Measurements from ENCODE around the gene LRRC8B.

LRRC8B gene

DNA sequence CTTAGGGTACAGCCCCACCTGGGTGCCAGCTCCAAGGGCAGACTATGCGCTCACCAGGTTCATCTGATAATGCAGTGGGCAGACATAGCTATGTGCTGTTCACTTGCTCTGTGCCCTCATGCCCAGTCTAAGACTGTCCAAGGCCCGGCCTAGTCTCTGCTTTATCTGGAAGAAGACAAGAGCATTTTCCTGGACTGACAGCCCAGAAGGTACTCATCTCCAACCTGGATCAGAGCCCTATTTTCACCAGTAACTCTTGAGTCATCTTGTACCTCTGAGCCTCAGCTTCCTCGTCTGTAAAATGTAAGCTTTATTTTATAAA lies 79.7 kb downstream of the LRRC8B start:
- H3K27ac ChIP-seq (ENCODE audit: low read length): no peak overlapping the region
- no peaks in the 10 kb centered on the region for H3K4me1 ChIP-seq (ENCODE audit: control insufficient read depth in 1 of 2, insufficient read depth in 2 of 2, low read length in 2 of 2)
- H3K4me3 ChIP-seq (ENCODE audit: low read depth in 1 of 2, low read length in 2 of 2): no peak overlapping the region
- H3K36me3 ChIP-seq (ENCODE audit: control insufficient read depth in 1 of 2, insufficient read depth in 2 of 2, low read length in 2 of 2): no peaks in the 10 kb centered on the region
- no peaks in the 10 kb centered on the region for H3K9me3 ChIP-seq (ENCODE audit: control insufficient read depth in 1 of 2, low read length in 2 of 2)
- no peaks in the 10 kb centered on the region for H3K27me3 ChIP-seq (ENCODE audit: low read depth, low read length)

DNA sequence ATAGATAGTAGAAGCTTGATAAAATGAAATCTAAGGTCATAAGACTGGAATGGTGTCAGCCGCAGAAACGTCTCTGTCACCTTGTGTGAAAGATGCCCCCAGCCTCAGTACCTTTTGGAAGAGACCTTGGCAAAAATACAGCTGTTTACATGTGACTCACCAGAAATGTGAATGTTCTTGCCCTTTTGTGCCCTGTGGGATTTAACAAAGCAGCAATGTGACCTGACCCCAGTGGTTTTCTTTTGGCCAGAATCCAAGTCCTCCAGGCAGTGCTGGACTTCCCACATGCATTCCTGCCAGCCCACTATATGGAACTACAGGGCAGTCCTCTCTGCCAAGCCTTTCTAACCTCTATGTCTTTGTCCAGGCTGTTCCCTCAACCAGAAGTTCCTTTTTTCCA lies 81.1 kb downstream of the LRRC8B start:
- H3K9me3 ChIP-seq (ENCODE audit: control insufficient read depth in 1 of 2, low read length in 2 of 2): no peaks in the 10 kb centered on the region
- no peaks in the 10 kb centered on the region for H3K27me3 ChIP-seq (ENCODE audit: low read depth, low read length)
- H3K27ac ChIP-seq (ENCODE audit: low read length): no peak overlapping the region
- H3K36me3 ChIP-seq (ENCODE audit: control insufficient read depth in 1 of 2, insufficient read depth in 2 of 2, low read length in 2 of 2): no peaks in the 10 kb centered on the region
- no peak overlapping the region for H3K4me3 ChIP-seq (ENCODE audit: low read depth in 1 of 2, low read length in 2 of 2)
- no peaks in the 10 kb centered on the region for H3K4me1 ChIP-seq (ENCODE audit: control insufficient read depth in 1 of 2, insufficient read depth in 2 of 2, low read length in 2 of 2)

DNA sequence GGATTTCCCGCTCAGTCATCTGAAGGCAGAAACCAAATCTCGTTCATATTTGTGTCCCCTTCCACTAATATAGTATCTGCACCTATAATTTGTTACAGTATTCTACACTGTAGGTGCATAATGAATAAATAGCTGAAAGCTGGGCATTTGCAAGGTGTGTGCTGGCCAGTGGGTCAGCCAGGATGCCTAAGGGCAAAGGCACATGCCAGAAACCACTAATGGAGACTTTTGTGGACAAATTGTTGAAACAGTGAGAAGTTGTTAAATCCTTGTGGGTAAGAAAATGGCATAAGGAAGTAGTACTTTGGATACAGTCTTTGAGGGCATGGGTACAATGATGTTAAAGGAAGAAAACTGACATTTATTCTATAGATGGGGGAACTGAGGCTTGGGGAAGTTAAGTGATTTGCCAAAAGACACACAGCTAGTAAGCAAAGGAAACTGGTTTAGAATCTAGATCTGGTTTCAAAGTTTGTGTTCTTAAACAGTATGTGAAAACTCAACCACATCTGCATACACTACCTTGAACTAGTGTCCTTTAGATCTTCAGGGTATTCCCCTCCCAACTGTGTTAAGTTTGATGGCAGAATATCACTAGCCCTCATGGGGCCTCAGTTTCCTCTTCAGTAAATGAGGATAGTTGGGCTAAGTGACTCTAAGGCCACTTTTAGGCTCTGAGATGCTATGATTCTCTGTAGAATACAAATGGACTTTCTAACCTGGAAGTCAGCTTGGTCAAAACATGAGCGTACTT lies 81.8 kb downstream of the LRRC8B start:
- Histone ChIP-seq H3K27me3 (ENCODE audit: low read depth, low read length) (no peaks in the 10 kb centered on the region), H3K27ac (ENCODE audit: low read length) (no peak overlapping the region), H3K4me1 (ENCODE audit: control insufficient read depth in 1 of 2, insufficient read depth in 2 of 2, low read length in 2 of 2) (no peaks in the 10 kb centered on the region), H3K4me3 (ENCODE audit: low read depth in 1 of 2, low read length in 2 of 2) (no peak overlapping the region), H3K9me3 (ENCODE audit: control insufficient read depth in 1 of 2, low read length in 2 of 2) (no peaks in the 10 kb centered on the region), H3K36me3 (ENCODE audit: control insufficient read depth in 1 of 2, insufficient read depth in 2 of 2, low read length in 2 of 2) (no peaks in the 10 kb centered on the region)

DNA sequence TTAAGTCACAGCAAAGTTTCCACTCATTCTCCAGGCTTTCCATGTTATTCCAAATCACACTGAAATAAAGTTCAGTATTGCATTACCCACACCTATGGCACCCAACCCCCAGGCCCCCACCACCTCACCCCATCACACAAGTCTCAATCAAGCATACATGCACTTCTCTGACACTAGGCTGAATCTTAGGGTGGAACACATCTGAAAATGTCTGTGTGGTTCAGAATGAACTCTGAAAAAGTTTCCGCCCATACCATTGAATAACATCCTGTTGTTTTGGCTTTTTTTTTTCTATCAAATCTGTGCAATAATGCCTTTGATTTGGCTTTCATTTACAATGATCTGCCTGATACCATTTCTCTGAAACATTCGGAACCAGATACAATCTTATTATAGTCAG lies 82.5 kb downstream of the LRRC8B start:
- H3K27ac ChIP-seq (ENCODE audit: low read length): no peak overlapping the region
- H3K27me3 ChIP-seq (ENCODE audit: low read depth, low read length): no peaks in the 10 kb centered on the region
- H3K4me1 ChIP-seq (ENCODE audit: control insufficient read depth in 1 of 2, insufficient read depth in 2 of 2, low read length in 2 of 2): no peaks in the 10 kb centered on the region
- no peaks in the 10 kb centered on the region for H3K9me3 ChIP-seq (ENCODE audit: control insufficient read depth in 1 of 2, low read length in 2 of 2)
- H3K4me3 ChIP-seq (ENCODE audit: low read depth in 1 of 2, low read length in 2 of 2): no peak overlapping the region
- H3K36me3 ChIP-seq (ENCODE audit: control insufficient read depth in 1 of 2, insufficient read depth in 2 of 2, low read length in 2 of 2): no peaks in the 10 kb centered on the region

DNA sequence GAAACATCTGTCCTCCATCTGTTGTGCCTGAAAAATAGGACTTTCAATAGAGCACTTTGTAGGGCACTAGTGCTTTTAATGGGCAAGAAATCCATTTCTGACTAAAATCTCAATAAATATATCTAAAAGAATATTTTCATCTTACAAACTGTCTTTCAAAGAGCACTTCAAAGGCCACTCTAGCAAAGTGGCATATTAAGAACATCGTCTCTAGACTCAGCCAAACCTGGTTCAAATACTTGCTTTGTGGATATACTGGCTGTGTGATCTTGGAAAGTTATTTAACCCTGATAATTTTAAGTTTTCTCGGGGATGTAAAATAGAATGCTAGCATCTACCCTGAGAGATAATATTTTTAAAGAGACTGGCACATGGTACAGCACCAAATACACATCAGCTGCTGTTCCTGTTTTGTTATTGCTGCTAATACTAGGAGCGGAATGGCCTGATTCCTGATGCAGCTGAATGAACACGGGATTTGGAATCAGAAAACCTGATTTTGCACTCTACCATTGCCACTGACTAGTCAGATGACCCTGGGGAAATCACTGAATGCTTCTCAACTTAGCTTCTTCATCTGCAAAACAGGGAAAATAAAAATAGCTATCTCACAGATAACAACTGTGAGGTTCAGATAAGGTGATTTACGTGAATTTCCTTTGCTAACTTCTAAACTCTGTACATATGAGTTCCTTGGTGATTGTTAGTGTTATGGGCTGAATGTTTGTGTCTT lies 83.1 kb downstream of the LRRC8B start:
- no peak overlapping the region for H3K27ac ChIP-seq (ENCODE audit: low read length)

DNA sequence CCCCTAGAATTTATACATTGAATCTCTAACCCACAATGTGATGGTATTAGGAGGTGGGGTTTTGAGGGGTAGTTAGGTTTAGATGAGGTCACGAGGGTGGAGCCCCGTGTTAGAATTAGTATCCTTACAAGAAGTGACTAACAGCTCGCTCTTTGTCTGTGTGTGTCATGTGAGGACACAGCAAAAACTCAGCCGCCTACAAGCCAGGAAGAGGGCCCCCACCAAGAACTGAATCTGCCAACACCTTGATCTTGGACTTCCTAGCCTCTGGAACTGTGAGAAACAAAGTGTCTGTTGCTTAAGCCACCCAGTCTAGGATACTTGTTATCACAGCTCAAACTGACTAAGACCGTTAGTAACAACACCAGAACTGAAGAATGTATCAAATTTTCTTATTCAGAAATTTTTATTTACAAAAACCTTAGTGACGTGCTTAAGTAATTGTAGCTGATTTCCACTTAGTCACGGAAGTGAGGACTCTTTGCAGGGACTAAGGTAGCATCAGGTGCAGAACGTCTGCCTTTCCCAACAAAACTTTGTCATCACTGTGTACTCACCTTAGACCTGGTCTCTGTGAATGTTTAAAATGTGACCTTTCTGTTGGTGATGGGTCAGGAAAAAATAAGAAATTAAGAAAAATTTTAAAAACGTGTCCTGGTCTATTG lies 83.8 kb downstream of the LRRC8B start:
- Histone ChIP-seq H3K36me3 (ENCODE audit: control insufficient read depth in 1 of 2, insufficient read depth in 2 of 2, low read length in 2 of 2) (no peaks in the 10 kb centered on the region), H3K4me1 (ENCODE audit: control insufficient read depth in 1 of 2, insufficient read depth in 2 of 2, low read length in 2 of 2) (no peaks in the 10 kb centered on the region), H3K27ac (ENCODE audit: low read length) (no peak overlapping the region), H3K9me3 (ENCODE audit: control insufficient read depth in 1 of 2, low read length in 2 of 2) (no peaks in the 10 kb centered on the region), H3K27me3 (ENCODE audit: low read depth, low read length) (no peaks in the 10 kb centered on the region), H3K4me3 (ENCODE audit: low read depth in 1 of 2, low read length in 2 of 2) (no peak overlapping the region)

More for the DNA sequence above, 83.1 kb downstream of the LRRC8B start:
- Histone ChIP-seq H3K4me3 (ENCODE audit: low read depth in 1 of 2, low read length in 2 of 2) (no peak overlapping the region), H3K36me3 (ENCODE audit: control insufficient read depth in 1 of 2, insufficient read depth in 2 of 2, low read length in 2 of 2) (no peaks in the 10 kb centered on the region), H3K9me3 (ENCODE audit: control insufficient read depth in 1 of 2, low read length in 2 of 2) (no peaks in the 10 kb centered on the region), H3K4me1 (ENCODE audit: control insufficient read depth in 1 of 2, insufficient read depth in 2 of 2, low read length in 2 of 2) (no peaks in the 10 kb centered on the region), H3K27me3 (ENCODE audit: low read depth, low read length) (no peaks in the 10 kb centered on the region)

DNA sequence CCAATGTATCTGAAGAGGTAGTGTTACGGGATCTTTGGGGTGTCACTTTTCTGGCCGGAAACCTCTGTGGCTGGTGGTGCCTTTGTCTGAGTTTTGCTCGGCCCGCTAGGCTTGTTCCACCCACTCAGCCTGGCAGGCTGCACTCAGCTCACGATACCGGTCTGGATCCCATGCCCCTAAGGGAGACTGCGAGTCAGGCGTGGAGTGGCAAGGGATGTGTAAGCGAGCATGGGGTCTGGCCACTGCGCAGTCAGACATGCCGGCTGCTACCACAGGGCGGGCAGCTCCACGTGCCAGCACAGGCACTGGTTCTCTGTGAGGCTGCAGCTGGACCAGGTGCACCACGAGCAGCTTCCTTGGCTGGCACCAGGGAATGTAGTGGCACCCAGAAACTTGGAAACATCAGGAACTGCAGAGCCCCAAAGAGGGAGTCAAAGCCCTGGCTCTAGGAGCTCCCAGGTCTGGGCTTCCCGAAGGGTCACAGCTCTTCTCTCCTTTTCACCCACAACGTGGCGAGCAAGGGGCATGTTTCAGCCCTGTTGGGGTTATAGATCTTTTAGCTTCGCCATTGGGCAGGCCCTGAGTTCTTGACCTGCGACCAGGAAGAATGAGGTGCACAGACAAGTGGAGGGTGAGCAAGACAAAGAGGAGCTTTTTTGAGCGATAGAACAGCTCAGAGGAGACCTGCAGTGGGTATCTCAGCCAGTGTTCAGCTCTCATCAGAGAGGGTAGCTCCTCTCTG lies 84.5 kb downstream of the LRRC8B start:
- Histone ChIP-seq H3K9me3 (ENCODE audit: control insufficient read depth in 1 of 2, low read length in 2 of 2) (no peaks in the 10 kb centered on the region), H3K36me3 (ENCODE audit: control insufficient read depth in 1 of 2, insufficient read depth in 2 of 2, low read length in 2 of 2) (no peaks in the 10 kb centered on the region), H3K27me3 (ENCODE audit: low read depth, low read length) (no peaks in the 10 kb centered on the region), H3K4me1 (ENCODE audit: control insufficient read depth in 1 of 2, insufficient read depth in 2 of 2, low read length in 2 of 2) (no peaks in the 10 kb centered on the region), H3K4me3 (ENCODE audit: low read depth in 1 of 2, low read length in 2 of 2) (no peak overlapping the region), H3K27ac (ENCODE audit: low read length) (no peak overlapping the region)

DNA sequence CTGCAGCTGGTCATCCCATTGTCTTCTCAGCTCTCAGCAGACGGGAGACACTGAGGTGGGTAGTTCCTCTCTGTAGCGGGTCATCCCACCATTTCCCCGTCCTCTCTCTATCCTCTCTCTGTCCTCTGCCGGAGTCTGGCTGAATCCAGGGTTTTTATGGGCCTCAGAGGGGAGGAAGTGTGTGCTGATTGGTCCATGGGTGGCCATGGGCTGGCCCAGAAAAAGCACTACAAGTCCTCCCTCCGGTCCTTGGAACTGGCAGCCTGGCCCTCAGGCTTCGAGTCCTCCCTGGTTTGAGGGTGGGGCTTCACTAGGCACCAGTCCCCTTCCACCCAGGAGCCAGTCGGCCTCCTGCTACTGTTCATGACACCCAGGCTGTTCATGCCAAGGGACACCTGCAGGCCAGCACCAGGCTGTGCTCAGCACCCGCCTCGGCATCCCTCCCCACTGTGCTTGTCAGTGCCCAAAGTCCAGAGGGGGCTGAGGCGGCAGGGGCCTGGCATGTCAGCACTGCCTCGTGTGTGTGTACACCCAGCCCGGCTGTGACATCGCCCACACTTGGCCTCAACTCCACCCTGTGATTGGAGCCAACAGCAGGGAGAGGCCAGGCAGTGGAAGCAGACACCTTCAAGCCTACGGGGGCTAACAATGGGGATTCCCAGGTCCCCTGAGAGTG lies 85.3 kb downstream of the LRRC8B start:
- no peak overlapping the region for H3K27ac ChIP-seq (ENCODE audit: low read length)
- no peaks in the 10 kb centered on the region for H3K36me3 ChIP-seq (ENCODE audit: control insufficient read depth in 1 of 2, insufficient read depth in 2 of 2, low read length in 2 of 2)
- no peaks in the 10 kb centered on the region for H3K4me1 ChIP-seq (ENCODE audit: control insufficient read depth in 1 of 2, insufficient read depth in 2 of 2, low read length in 2 of 2)
- H3K4me3 ChIP-seq (ENCODE audit: low read depth in 1 of 2, low read length in 2 of 2): no peak overlapping the region
- H3K27me3 ChIP-seq (ENCODE audit: low read depth, low read length): no peaks in the 10 kb centered on the region
- H3K9me3 ChIP-seq (ENCODE audit: control insufficient read depth in 1 of 2, low read length in 2 of 2): no peaks in the 10 kb centered on the region

DNA sequence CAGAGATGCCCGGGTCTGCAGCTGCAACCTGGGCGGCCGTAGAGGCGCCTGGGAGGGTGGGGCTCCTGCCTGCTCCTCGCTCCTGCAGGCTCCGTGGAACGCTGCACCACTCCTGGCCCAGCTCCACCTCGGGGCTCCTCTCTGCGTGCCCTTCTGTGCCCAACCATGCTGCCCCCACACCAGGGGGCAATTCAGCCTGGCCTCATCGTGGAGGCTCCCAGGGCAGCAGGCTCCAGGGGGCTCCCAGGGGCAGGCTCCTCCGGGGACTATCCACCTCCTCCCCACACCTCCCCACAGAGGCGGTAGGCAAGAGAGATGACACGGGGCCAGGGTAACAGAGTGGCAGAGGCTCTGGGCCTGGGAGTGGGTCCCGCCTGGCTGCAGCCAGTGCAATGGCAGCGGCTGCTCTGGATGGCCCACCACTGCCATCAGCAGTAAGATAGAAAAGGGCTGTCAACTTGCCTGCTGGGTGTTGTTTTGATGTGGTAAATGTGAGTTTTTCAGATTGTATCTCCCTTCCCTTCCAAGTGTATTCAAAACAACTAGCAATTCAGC lies 85.9 kb downstream of the LRRC8B start:
- Histone ChIP-seq H3K27ac (ENCODE audit: low read length) (no peak overlapping the region), H3K9me3 (ENCODE audit: control insufficient read depth in 1 of 2, low read length in 2 of 2) (no peaks in the 10 kb centered on the region), H3K4me3 (ENCODE audit: low read depth in 1 of 2, low read length in 2 of 2) (no peak overlapping the region), H3K4me1 (ENCODE audit: control insufficient read depth in 1 of 2, insufficient read depth in 2 of 2, low read length in 2 of 2) (no peaks in the 10 kb centered on the region), H3K36me3 (ENCODE audit: control insufficient read depth in 1 of 2, insufficient read depth in 2 of 2, low read length in 2 of 2) (no peaks in the 10 kb centered on the region), H3K27me3 (ENCODE audit: low read depth, low read length) (no peaks in the 10 kb centered on the region)

DNA sequence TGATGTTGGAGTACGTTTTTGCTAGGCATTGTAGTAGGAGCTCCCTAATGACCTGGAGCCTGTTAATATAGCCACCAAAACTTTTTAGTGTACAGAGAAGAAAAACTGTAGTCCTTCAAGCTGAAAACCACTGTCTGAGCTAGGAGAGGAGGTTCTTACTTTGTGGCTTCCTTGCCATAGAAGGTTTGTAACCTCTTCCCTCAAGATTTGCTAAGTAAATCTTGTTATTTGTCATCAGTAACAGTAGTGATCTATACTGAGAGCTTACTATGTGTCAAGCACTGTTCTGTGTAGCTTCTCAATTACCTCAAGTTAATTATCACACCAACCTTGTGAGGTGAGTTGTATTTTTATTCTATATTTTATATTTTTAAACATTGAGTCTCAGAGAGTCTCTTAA lies 87.1 kb downstream of the LRRC8B start:
- H3K4me1 ChIP-seq (ENCODE audit: control insufficient read depth in 1 of 2, insufficient read depth in 2 of 2, low read length in 2 of 2): no peaks in the 10 kb centered on the region
- H3K36me3 ChIP-seq (ENCODE audit: control insufficient read depth in 1 of 2, insufficient read depth in 2 of 2, low read length in 2 of 2): no peaks in the 10 kb centered on the region
- no peak overlapping the region for H3K4me3 ChIP-seq (ENCODE audit: low read depth in 1 of 2, low read length in 2 of 2)
- no peaks in the 10 kb centered on the region for H3K27me3 ChIP-seq (ENCODE audit: low read depth, low read length)
- H3K9me3 ChIP-seq (ENCODE audit: control insufficient read depth in 1 of 2, low read length in 2 of 2): no peaks in the 10 kb centered on the region
- H3K27ac ChIP-seq (ENCODE audit: low read length): no peak overlapping the region
